HepG2 (cell line): ENCODE measurements around the gene LRP5. TPM values are rescaled to one million over a fixed set of nuclear protein-coding genes. Genes with fewer than 3 reads are reported as not detected.

Experiments
- CHD2 ChIP-seq: IDR thresholded peaks from 2 replicates; pipeline ENCODE4 v1.6.1; 2011; ENCODE audit warnings: low read depth, low read length, improper control_type of control experiment
- MLLT10 ChIP-seq: sonication (generic); formaldehyde crosslinking; IDR thresholded peaks from 2 replicates; pipeline ENCODE4 v1.4.0; 2020; ENCODE audit warnings: missing genetic modification reagents
- NCOA2 ChIP-seq: sonication (generic); formaldehyde crosslinking; IDR thresholded peaks from 2 replicates; pipeline ENCODE4 v1.8.0; 2022; ENCODE audit warnings: inconsistent platforms
- SMAD1 ChIP-seq: sonication (generic); formaldehyde crosslinking; IDR thresholded peaks from 2 replicates; pipeline ENCODE4 v1.4.0; 2020; ENCODE audit warnings: missing genetic modification reagents, low read depth, mild to moderate bottlenecking, borderline replicate concordance
- TRIM24 ChIP-seq: sonication (generic); formaldehyde crosslinking; IDR thresholded peaks from 2 replicates; pipeline ENCODE4 v1.8.0; 2022; ENCODE audit warnings: mild to moderate bottlenecking, missing genetic modification reagents
- ZFP36L1 ChIP-seq: sonication (generic); formaldehyde crosslinking; IDR thresholded peaks from 2 replicates; pipeline ENCODE4 v1.8.0; 2022; ENCODE audit warnings: mild to moderate bottlenecking, missing genetic modification reagents, moderate library complexity
- ZNF136 ChIP-seq: sonication (generic); formaldehyde crosslinking; IDR thresholded peaks from 2 replicates; pipeline ENCODE4 v1.8.1; 2022; ENCODE audit warnings: low read depth, mild to moderate bottlenecking, moderate library complexity, missing genetic modification reagents
- ZNF224 ChIP-seq: sonication (generic); formaldehyde crosslinking; IDR thresholded peaks from 2 replicates; pipeline ENCODE4 v1.5.0; 2020; ENCODE audit warnings: mild to moderate bottlenecking, missing genetic modification reagents
- ZNF24 ChIP-seq: fragments of 450-650 bp; IDR thresholded peaks from 2 replicates; pipeline ENCODE4 v1.6.1; 2017; ENCODE audit warnings: antibody characterized with exemption, mild to moderate bottlenecking
- ZNF598 ChIP-seq: sonication (generic); formaldehyde crosslinking; IDR thresholded peaks from 2 replicates; pipeline ENCODE4 v1.5.1; 2020; ENCODE audit warnings: mild to moderate bottlenecking, missing genetic modification reagents, borderline replicate concordance
- ZNF605 ChIP-seq: sonication (generic); formaldehyde crosslinking; IDR thresholded peaks from 2 replicates; pipeline ENCODE4 v1.8.0; 2022; ENCODE audit warnings: mild to moderate bottlenecking, missing genetic modification reagents
- polyA plus RNA-seq, 8 experiments: library from polyadenylated mRNA; depleted of rRNA in 3 of 8; stranded (reverse) in 7 of 8; unstranded in 1 of 8; fragments of >200 nt; fragmentation: Illumina TruSeq in 4 of 8; extraction: Trizol in 4 of 8; gene quantifications; 2 replicates each; pipeline versions ENCODE4 v1.2.1 to v1.2.3, GENCODE V29; 2011 to 2016; ENCODE audit warnings: low read depth in 4 of 8, missing spikeins in 1 of 8, mixed read lengths in 1 of 8; ENCODE audit not compliant: insufficient read depth in 1 of 8
- total RNA-seq, 5 experiments: library from RNA; depleted of rRNA; stranded (reverse); fragments of >200 nt; fragmentation: Illumina TruSeq; extraction: Trizol; gene quantifications; 2 replicates each; pipeline ENCODE4 v1.2.3, GENCODE V29; 2016; ENCODE audit warnings: low read depth in 1 of 5
- TF ChIP-seq, protein P1 (sequence below): sonication (generic); formaldehyde crosslinking; IDR thresholded peaks from 2 replicates; pipeline ENCODE4 v1.5.0; 2020; ENCODE audit warnings: mild to moderate bottlenecking, missing genetic modification reagents, borderline replicate concordance
- TF ChIP-seq, protein P2 (sequence below): sonication (generic); formaldehyde crosslinking; IDR thresholded peaks from 2 replicates; pipeline ENCODE4 v1.5.0; 2020; ENCODE audit warnings: mild to moderate bottlenecking, missing genetic modification reagents, moderate library complexity
- TF ChIP-seq, protein P3 (sequence below), 2 experiments: sonication (generic) in 1 of 2; formaldehyde crosslinking in 1 of 2; IDR thresholded peaks; 2 replicates each; pipeline versions ENCODE4 v1.4.0 to v1.6.1; 2016 to 2020; ENCODE audit warnings: borderline replicate concordance in 1 of 2, low read depth in 1 of 2, mild to moderate bottlenecking in 1 of 2, missing genetic modification reagents in 1 of 2
- TF ChIP-seq, protein P4 (sequence below): sonication (generic); formaldehyde crosslinking; IDR thresholded peaks from 2 replicates; pipeline ENCODE4 v1.8.0; 2022; ENCODE audit warnings: mild to moderate bottlenecking, missing genetic modification reagents
- TF ChIP-seq, protein P5 (sequence below): sonication (generic); formaldehyde crosslinking; IDR thresholded peaks from 2 replicates; pipeline ENCODE4 v1.4.0; 2020; ENCODE audit warnings: missing genetic modification reagents; ENCODE audit errors: not compliant biosample characterization

The LRP5 gene
- total and polyA plus RNA-seq, 2 of the 13 experiments (the other 11 are each of a cell fraction or from before 2014, with no cell fraction given), result 40.4 to 64.0 TPM

DNA sequence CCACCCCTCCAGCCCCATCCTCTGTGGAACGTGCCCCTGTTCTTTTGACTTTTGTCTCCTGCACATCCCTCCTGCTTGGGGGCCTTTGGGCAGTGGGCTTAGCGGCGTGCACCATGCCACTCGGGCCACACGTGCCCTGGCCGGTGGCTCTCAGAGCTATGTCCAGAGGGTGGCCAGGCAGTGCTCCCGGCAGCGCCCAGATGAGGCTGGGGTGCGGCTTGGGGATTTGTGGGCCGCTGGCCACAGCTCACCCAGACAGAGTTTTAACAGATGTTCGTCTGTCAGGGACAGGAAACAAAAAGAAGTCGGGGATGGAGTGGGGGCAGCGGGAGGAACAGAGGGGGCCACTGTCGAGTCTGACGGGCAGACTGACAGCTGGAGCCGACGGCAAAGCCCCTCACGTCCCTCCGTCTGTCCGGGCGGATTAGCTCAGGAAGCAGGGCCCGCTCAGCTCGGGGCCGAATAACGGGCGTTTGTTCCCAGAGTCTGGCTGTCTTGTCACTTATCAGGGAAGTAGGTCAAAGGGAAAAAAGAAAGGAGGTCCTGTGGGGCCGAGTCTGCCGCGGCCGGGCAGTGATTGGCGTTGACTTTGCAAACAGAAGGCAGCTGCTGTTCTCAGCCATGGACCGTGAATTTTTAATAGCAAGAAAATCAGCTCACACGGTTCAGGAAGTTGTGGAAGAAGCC, 61.6 kb downstream of the LRP5 start (continued):
- TF ChIP-seq, protein P1, sequence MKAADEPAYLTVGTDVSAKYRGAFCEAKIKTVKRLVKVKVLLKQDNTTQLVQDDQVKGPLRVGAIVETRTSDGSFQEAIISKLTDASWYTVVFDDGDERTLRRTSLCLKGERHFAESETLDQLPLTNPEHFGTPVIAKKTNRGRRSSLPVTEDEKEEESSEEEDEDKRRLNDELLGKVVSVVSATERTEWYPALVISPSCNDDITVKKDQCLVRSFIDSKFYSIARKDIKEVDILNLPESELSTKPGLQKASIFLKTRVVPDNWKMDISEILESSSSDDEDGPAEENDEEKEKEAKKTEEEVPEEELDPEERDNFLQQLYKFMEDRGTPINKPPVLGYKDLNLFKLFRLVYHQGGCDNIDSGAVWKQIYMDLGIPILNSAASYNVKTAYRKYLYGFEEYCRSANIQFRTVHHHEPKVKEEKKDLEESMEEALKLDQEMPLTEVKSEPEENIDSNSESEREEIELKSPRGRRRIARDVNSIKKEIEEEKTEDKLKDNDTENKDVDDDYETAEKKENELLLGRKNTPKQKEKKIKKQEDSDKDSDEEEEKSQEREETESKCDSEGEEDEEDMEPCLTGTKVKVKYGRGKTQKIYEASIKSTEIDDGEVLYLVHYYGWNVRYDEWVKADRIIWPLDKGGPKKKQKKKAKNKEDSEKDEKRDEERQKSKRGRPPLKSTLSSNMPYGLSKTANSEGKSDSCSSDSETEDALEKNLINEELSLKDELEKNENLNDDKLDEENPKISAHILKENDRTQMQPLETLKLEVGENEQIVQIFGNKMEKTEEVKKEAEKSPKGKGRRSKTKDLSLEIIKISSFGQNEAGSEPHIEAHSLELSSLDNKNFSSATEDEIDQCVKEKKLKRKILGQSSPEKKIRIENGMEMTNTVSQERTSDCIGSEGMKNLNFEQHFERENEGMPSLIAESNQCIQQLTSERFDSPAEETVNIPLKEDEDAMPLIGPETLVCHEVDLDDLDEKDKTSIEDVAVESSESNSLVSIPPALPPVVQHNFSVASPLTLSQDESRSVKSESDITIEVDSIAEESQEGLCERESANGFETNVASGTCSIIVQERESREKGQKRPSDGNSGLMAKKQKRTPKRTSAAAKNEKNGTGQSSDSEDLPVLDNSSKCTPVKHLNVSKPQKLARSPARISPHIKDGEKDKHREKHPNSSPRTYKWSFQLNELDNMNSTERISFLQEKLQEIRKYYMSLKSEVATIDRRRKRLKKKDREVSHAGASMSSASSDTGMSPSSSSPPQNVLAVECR (CRISPR knock-in tag), result peak; percentile 43; the same call in 1 of the 2 replicates
- no peak for TF ChIP-seq ZNF224 (CRISPR knock-in tag)
- TF ChIP-seq, protein P2, sequence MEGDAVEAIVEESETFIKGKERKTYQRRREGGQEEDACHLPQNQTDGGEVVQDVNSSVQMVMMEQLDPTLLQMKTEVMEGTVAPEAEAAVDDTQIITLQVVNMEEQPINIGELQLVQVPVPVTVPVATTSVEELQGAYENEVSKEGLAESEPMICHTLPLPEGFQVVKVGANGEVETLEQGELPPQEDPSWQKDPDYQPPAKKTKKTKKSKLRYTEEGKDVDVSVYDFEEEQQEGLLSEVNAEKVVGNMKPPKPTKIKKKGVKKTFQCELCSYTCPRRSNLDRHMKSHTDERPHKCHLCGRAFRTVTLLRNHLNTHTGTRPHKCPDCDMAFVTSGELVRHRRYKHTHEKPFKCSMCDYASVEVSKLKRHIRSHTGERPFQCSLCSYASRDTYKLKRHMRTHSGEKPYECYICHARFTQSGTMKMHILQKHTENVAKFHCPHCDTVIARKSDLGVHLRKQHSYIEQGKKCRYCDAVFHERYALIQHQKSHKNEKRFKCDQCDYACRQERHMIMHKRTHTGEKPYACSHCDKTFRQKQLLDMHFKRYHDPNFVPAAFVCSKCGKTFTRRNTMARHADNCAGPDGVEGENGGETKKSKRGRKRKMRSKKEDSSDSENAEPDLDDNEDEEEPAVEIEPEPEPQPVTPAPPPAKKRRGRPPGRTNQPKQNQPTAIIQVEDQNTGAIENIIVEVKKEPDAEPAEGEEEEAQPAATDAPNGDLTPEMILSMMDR (CRISPR knock-in tag), result 0 out of 2 replicates have a peak, but pooled peaks have one; percentile 0
- TF ChIP-seq ZFP36L1, result no peak
- TF ChIP-seq CHD2, result no peak
- TF ChIP-seq NCOA2 (CRISPR knock-in tag), result peak; percentile 52; the same call in 1 of the 2 replicates
- TF ChIP-seq, protein P3, sequence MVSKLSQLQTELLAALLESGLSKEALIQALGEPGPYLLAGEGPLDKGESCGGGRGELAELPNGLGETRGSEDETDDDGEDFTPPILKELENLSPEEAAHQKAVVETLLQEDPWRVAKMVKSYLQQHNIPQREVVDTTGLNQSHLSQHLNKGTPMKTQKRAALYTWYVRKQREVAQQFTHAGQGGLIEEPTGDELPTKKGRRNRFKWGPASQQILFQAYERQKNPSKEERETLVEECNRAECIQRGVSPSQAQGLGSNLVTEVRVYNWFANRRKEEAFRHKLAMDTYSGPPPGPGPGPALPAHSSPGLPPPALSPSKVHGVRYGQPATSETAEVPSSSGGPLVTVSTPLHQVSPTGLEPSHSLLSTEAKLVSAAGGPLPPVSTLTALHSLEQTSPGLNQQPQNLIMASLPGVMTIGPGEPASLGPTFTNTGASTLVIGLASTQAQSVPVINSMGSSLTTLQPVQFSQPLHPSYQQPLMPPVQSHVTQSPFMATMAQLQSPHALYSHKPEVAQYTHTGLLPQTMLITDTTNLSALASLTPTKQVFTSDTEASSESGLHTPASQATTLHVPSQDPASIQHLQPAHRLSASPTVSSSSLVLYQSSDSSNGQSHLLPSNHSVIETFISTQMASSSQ (IDR thresholded peaks at IDR 0.05; ENCODE audit: low read depth), result no peak
- TF ChIP-seq, protein P3 (CRISPR knock-in tag; IDR thresholded peaks at IDR 0.05; ENCODE audit: borderline replicate concordance), result no peak
- TF ChIP-seq ZNF24, result no peak
- TF ChIP-seq, protein P4, sequence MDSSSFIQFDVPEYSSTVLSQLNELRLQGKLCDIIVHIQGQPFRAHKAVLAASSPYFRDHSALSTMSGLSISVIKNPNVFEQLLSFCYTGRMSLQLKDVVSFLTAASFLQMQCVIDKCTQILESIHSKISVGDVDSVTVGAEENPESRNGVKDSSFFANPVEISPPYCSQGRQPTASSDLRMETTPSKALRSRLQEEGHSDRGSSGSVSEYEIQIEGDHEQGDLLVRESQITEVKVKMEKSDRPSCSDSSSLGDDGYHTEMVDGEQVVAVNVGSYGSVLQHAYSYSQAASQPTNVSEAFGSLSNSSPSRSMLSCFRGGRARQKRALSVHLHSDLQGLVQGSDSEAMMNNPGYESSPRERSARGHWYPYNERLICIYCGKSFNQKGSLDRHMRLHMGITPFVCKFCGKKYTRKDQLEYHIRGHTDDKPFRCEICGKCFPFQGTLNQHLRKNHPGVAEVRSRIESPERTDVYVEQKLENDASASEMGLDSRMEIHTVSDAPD (CRISPR knock-in tag), result no peak
- TF ChIP-seq, protein P5, sequence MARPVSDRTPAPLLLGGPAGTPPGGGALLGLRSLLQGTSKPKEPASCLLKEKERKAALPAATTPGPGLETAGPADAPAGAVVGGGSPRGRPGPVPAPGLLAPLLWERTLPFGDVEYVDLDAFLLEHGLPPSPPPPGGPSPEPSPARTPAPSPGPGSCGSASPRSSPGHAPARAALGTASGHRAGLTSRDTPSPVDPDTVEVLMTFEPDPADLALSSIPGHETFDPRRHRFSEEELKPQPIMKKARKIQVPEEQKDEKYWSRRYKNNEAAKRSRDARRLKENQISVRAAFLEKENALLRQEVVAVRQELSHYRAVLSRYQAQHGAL (CRISPR knock-in tag), result no peak
- no peak for TF ChIP-seq MLLT10 (CRISPR knock-in tag)
- TF ChIP-seq ZNF136 (CRISPR knock-in tag), result no peak
- TF ChIP-seq SMAD1 (CRISPR knock-in tag), result no peak
- TF ChIP-seq ZNF605 (CRISPR knock-in tag), result peak; percentile 51; the same call in 1 of the 2 replicates
- no peak for TF ChIP-seq TRIM24 (CRISPR knock-in tag)
- no peak for TF ChIP-seq ZNF598 (CRISPR knock-in tag)
